Trophoblast cell (in vitro differentiated cells and primary cell): Measurements from ENCODE around the gene LAMC3.
"Not testable (repeated sequence)": the region's sequence is repeated elsewhere in the genome, so short reads cannot be mapped to it uniquely, and the experiment has no call there.

ENCODE experiments used
- DNase-seq, 2 donors: peaks; one replicate each; pipeline ENCODE4 v3.0.0-alpha.2; 2016
- H2AFZ ChIP-seq: 2 replicates; pipeline ENCODE4 v1.6.1; 2013; ENCODE audit warnings: low read length, moderate library complexity, mild to moderate bottlenecking; ENCODE audit not compliant: insufficient read depth, poor library complexity
- H2AK5ac ChIP-seq: 2 replicates; pipeline ENCODE4 v1.6.1; 2013; ENCODE audit warnings: mild to moderate bottlenecking, low read length
- H2BK120ac ChIP-seq: 2 replicates; pipeline ENCODE4 v1.6.1; 2013; ENCODE audit warnings: low read length, mild to moderate bottlenecking, moderate library complexity; ENCODE audit not compliant: insufficient read depth, poor library complexity
- H2BK12ac ChIP-seq: 2 replicates; pipeline ENCODE4 v1.6.1; 2013; ENCODE audit warnings: mild to moderate bottlenecking, low read length, moderate library complexity
- H2BK5ac ChIP-seq: 2 replicates; pipeline ENCODE4 v1.6.1; 2013; ENCODE audit warnings: low read length, low read depth, moderate library complexity, mild to moderate bottlenecking; ENCODE audit not compliant: poor library complexity
- H3K14ac ChIP-seq: 2 replicates; pipeline ENCODE4 v1.6.1; 2013; ENCODE audit warnings: mild to moderate bottlenecking, low read length
- H3K18ac ChIP-seq: 2 replicates; pipeline ENCODE4 v1.6.1; 2013; ENCODE audit warnings: mild to moderate bottlenecking, low read length
- H3K23ac ChIP-seq: 2 replicates; pipeline ENCODE4 v1.6.1; 2013; ENCODE audit warnings: low read length
- H3K27ac ChIP-seq: 2 replicates; pipeline ENCODE4 v1.5.1; 2013; ENCODE audit warnings: low read depth, mild to moderate bottlenecking, inconsistent platforms, low read length, moderate library complexity
- H3K27me3 ChIP-seq: 2 replicates; pipeline ENCODE4 v1.6.1; 2013; ENCODE audit warnings: inconsistent platforms, mild to moderate bottlenecking, low read length, moderate library complexity; ENCODE audit not compliant: insufficient read depth
- H3K36me3 ChIP-seq, 2 experiments: 1 replicate in 1 of 2; 2 replicates in 1 of 2; pipeline ENCODE4 v1.6.1; 2013; ENCODE audit warnings: low read length in 2 of 2, mild to moderate bottlenecking in 2 of 2, moderate library complexity in 1 of 2; ENCODE audit not compliant: insufficient read depth in 2 of 2, control insufficient read depth in 1 of 2
- H3K4ac ChIP-seq: 2 replicates; pipeline ENCODE4 v1.6.1; 2013; ENCODE audit warnings: low read depth, mild to moderate bottlenecking, low read length, moderate library complexity
- H3K4me1 ChIP-seq, 2 experiments: 1 replicate in 1 of 2; 2 replicates in 1 of 2; pipeline ENCODE4 v1.6.1; 2013; ENCODE audit warnings: low read length in 2 of 2, mild to moderate bottlenecking in 2 of 2, moderate library complexity in 1 of 2; ENCODE audit not compliant: insufficient read depth in 2 of 2, control insufficient read depth in 1 of 2
- H3K4me2 ChIP-seq: 2 replicates; pipeline ENCODE4 v1.6.1; 2013; ENCODE audit warnings: inconsistent platforms, mild to moderate bottlenecking, low read length, moderate library complexity
- H3K4me3 ChIP-seq: 2 replicates; pipeline ENCODE4 v1.5.1; 2013; ENCODE audit warnings: mild to moderate bottlenecking, low read depth, low read length, inconsistent platforms
- H3K79me1 ChIP-seq: one replicate; pipeline ENCODE4 v1.6.1; 2013; ENCODE audit warnings: low read length
- H3K79me2 ChIP-seq: 2 replicates; pipeline ENCODE4 v1.6.1; 2013; ENCODE audit warnings: low read length, mild to moderate bottlenecking; ENCODE audit not compliant: control insufficient read depth, insufficient read depth, poor library complexity
- H3K9ac ChIP-seq: 2 replicates; pipeline ENCODE4 v1.6.1; 2013; ENCODE audit warnings: mild to moderate bottlenecking, low read length
- H3K9me3 ChIP-seq: 2 replicates; pipeline ENCODE4 v1.6.1; 2013; ENCODE audit warnings: low read depth, mild to moderate bottlenecking, control low read depth, inconsistent platforms, low read length; ENCODE audit not compliant: insufficient read depth
- H4K12ac ChIP-seq: 2 replicates; pipeline ENCODE4 v1.6.1; 2013; ENCODE audit warnings: low read depth, mild to moderate bottlenecking, low read length, moderate library complexity
- H4K8ac ChIP-seq: 2 replicates; pipeline ENCODE4 v1.6.1; 2013; ENCODE audit warnings: low read depth, mild to moderate bottlenecking, low read length, moderate library complexity
- H4K91ac ChIP-seq: one replicate; pipeline ENCODE4 v1.6.1; 2013; ENCODE audit warnings: low read depth, mild to moderate bottlenecking, low read length, moderate library complexity
- WGBS: extraction: QIAGEN DNeasy Blood & Tissue Kit; methylation state at CpG from one replicate; pipeline ENCODE4 v1.1.7; 2013; ENCODE audit warnings: missing lambda C conversion rate; ENCODE audit not compliant: insufficient read length, insufficient coverage; ENCODE audit errors: extremely low coverage; 5-methylcytosine and 5-hydroxymethylcytosine counted together

LAMC3 gene

DNA sequence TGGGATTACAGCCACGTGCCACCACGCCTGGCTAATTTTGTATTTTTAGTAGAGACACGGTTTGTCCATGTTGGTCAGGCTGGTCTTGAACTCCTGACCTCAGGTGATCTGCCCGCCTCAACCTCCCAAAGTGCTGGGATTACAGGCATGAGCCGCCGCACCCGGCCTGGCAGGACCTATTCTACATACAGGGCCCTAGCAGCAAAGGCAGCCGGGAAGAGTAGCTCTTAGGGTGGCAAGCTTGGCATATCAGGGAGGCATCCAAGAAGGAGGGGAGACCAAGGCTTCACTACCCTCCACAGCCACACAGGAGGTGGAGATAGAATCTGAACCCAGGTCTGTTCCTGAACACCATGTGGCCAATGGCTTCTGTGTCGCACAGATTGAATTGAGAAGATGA, 8.4 kb upstream of the LAMC3 start:
- not testable (repeated sequence) for H2BK120ac ChIP-seq, H4K91ac ChIP-seq, H3K23ac ChIP-seq, H2BK5ac ChIP-seq, H3K4me2 ChIP-seq, H3K79me1 ChIP-seq, H3K4ac ChIP-seq, H3K9me3 ChIP-seq, H2AK5ac ChIP-seq, H3K4me1 ChIP-seq, H3K18ac ChIP-seq, DNase-seq, H2BK12ac ChIP-seq, H4K12ac ChIP-seq, H3K27me3 ChIP-seq, H3K36me3 ChIP-seq, H2AFZ ChIP-seq, H3K14ac ChIP-seq, H3K4me3 ChIP-seq, H3K27ac ChIP-seq, H3K79me2 ChIP-seq, H3K9ac ChIP-seq, H4K8ac ChIP-seq
- no CpG with 5 or more reads among the region's 9 CpGs for WGBS

DNA sequence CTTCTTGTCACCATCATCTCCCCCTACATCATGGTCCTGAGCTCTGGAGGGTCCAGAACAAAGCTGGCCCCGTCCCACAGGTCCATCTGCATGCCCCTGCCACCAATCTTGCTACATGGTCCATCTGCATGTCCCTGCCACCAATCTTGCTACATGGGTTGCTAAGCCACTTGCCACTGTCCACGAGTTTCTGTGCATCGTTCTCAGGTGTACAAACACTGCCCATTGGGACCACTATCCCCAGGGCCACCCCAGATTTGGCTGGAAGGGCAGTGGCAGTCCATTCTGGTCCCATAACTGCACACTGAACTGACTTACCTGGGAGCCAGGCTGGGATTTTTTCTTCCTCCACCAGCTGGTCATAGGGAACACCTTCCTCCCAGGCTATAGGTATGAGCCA, 8.0 kb upstream of the LAMC3 start:
- no peak overlapping the region for H2BK5ac ChIP-seq
- H3K79me1 ChIP-seq, result no peaks in the 10 kb centered on the region
- H3K4me2 ChIP-seq, result no peak overlapping the region
- no peaks in the 10 kb centered on the region for H3K79me2 ChIP-seq
- peaks cover 2% of the 10 kb centered on the region for H3K9me3 ChIP-seq
- no peak overlapping the region for H2AFZ ChIP-seq
- DNase-seq, result no peak
- no peak overlapping the region for H3K4me3 ChIP-seq
- no peak overlapping the region for H2AK5ac ChIP-seq
- H4K12ac ChIP-seq, result no peak overlapping the region
- WGBS, result no CpG with 5 or more reads among the region's 3 CpGs
- no peaks in the 10 kb centered on the region for H3K27me3 ChIP-seq
- H3K4ac ChIP-seq, result no peak overlapping the region
- no peaks in the 10 kb centered on the region for H3K4me1 ChIP-seq
- H3K36me3 ChIP-seq, result no peaks in the 10 kb centered on the region
- no peak overlapping the region for H3K27ac ChIP-seq
- H4K91ac ChIP-seq, result no peak overlapping the region
- H3K18ac ChIP-seq, result no peak overlapping the region
- no peak overlapping the region for H2BK12ac ChIP-seq
- no peak overlapping the region for H4K8ac ChIP-seq
- H3K23ac ChIP-seq, result no peak overlapping the region
- no peak overlapping the region for H2BK120ac ChIP-seq
- H3K9ac ChIP-seq, result no peak overlapping the region
- H3K14ac ChIP-seq, result no peak overlapping the region

DNA sequence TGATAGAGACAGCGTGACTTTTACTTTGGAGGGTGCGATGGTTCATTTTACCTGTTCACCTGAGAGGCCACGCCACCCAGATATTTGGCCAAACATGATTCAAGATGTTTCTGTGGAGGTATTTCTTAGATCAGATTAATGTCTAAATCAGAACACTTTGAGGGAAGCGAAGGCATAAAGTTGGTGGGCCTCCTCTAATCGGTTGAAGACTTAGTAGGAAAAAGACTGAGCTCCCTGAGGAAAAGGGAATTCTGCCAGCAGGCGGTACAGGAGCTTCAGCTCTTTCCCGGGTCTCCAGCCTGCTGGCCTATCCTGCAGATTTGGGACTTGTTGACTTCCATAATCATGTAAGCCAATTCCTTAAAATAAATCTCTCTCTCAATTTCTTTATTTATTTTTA, 7.0 kb upstream of the LAMC3 start:
- H2BK120ac ChIP-seq, result no peak overlapping the region
- no CpG with 5 or more reads among the region's 7 CpGs for WGBS
- no peak overlapping the region for H3K18ac ChIP-seq
- H3K36me3 ChIP-seq, result no peaks in the 10 kb centered on the region
- H2AFZ ChIP-seq, result no peak overlapping the region
- no peak overlapping the region for H3K4ac ChIP-seq
- H3K79me2 ChIP-seq, result no peaks in the 10 kb centered on the region
- H3K4me1 ChIP-seq, result no peaks in the 10 kb centered on the region
- H4K8ac ChIP-seq, result no peak overlapping the region
- H2BK5ac ChIP-seq, result no peak overlapping the region
- no peak overlapping the region for H3K4me2 ChIP-seq
- H3K27me3 ChIP-seq, result no peaks in the 10 kb centered on the region
- H3K23ac ChIP-seq, result no peak overlapping the region
- peaks cover 2% of the 10 kb centered on the region for H3K9me3 ChIP-seq
- no peak overlapping the region for H3K27ac ChIP-seq
- H2BK12ac ChIP-seq, result no peak overlapping the region
- no peak overlapping the region for H4K12ac ChIP-seq
- no peak for DNase-seq
- no peak overlapping the region for H3K14ac ChIP-seq
- no peak overlapping the region for H2AK5ac ChIP-seq
- H3K9ac ChIP-seq, result no peak overlapping the region
- H3K4me3 ChIP-seq, result no peak overlapping the region
- H4K91ac ChIP-seq, result no peak overlapping the region
- H3K79me1 ChIP-seq, result no peaks in the 10 kb centered on the region

DNA sequence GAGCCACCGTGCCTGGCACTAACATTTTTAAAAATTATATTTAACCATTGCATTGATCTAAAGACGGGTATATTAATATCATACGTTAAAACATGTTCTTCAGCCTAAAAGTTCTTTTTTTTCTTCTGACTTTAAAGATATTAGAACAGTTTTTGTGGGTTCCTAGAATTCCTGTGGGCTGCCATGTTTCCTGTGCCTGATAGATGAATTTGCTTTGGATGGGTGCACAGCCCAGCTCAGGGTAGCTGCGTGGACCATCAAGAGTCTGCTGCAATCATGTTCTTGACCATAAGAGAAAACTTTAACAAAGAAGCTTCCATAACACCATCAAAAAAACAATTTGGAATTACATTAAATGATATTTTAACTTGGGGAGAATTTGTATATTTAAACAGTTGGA, 2.4 kb upstream of the LAMC3 start:
- H2BK5ac ChIP-seq, result no peak overlapping the region
- H2BK120ac ChIP-seq, result no peak overlapping the region
- H4K12ac ChIP-seq, result no peak overlapping the region
- no peak overlapping the region for H3K23ac ChIP-seq
- H2AK5ac ChIP-seq, result no peak overlapping the region
- H3K4ac ChIP-seq, result no peak overlapping the region
- no peak overlapping the region for H3K27ac ChIP-seq
- peaks cover under 1 to 7% of the 10 kb centered on the region in 2 experiments for H3K4me1 ChIP-seq
- WGBS, result no CpG with 5 or more reads among the region's 4 CpGs
- no peak overlapping the region for H3K4me2 ChIP-seq
- no peak overlapping the region for H2AFZ ChIP-seq
- no peaks in the 10 kb centered on the region for H3K79me2 ChIP-seq
- peaks cover 9% of the 10 kb centered on the region for H3K9me3 ChIP-seq
- H3K79me1 ChIP-seq, result no peaks in the 10 kb centered on the region
- no peaks in the 10 kb centered on the region for H3K36me3 ChIP-seq
- no peak overlapping the region for H3K18ac ChIP-seq
- DNase-seq, result no peak
- H4K8ac ChIP-seq, result no peak overlapping the region
- no peak overlapping the region for H3K14ac ChIP-seq
- no peak overlapping the region for H2BK12ac ChIP-seq
- no peak overlapping the region for H4K91ac ChIP-seq
- no peak overlapping the region for H3K4me3 ChIP-seq
- no peak overlapping the region for H3K9ac ChIP-seq
- H3K27me3 ChIP-seq, result peaks cover 16% of the 10 kb centered on the region
